Left lung (tissue), 10 donors: Measurements from ENCODE around the gene ULK1. TPM values are rescaled to one million over a fixed set of nuclear protein-coding genes. Genes with fewer than 3 reads are reported as not detected.

Source experiments
- ATAC-seq: fragments of 200-7000 bp; cut with Tn5 transposase; one replicate; pipeline ENCODE4 v1.9.1; 2020; ENCODE audit warnings: moderate library complexity
- DNase-seq, 4 donors: peaks; one replicate each; pipeline ENCODE4 v3.0.0-alpha.2; 2013 to 2020
- H3K27ac ChIP-seq, 2 donors: fragments of 200-600 bp; sonication (generic) in 1 of 2; one replicate each; pipeline versions ENCODE4 v1.5.0 to v1.8.0; 2020 to 2021
- H3K27me3 ChIP-seq, 2 donors: fragments of 200-600 bp; sonication (generic) in 1 of 2; one replicate each; pipeline versions ENCODE4 v1.5.0 to v1.8.0; 2020 to 2021
- H3K36me3 ChIP-seq, 2 donors: fragments of 200-600 bp; sonication (generic) in 1 of 2; one replicate each; pipeline versions ENCODE4 v1.5.0 to v1.8.0; 2020 to 2021
- H3K4me1 ChIP-seq, 2 donors: fragments of 200-600 bp; one replicate each; pipeline ENCODE4 v1.8.0; 2021
- H3K4me3 ChIP-seq, 2 donors: fragments of 200-600 bp; sonication (generic) in 1 of 2; one replicate each; pipeline versions ENCODE4 v1.5.0 to v1.8.0; 2020 to 2021; ENCODE audit warnings: mild to moderate bottlenecking in 1 of 2
- H3K9me3 ChIP-seq, 2 donors: fragments of 200-600 bp; sonication (generic) in 1 of 2; one replicate each; pipeline versions ENCODE4 v1.5.0 to v1.8.0; 2020 to 2021
- intact Hi-C, 2 donors: fragments of 100-400 bp; cut with DNase I; formaldehyde crosslinking; loops; one replicate each; pipeline versions ENCODE4 v1.11.2 to v1.14.2; 2022
- polyA plus RNA-seq, 6 donors: library from polyadenylated mRNA; unstranded; fragments of 120-200 nt; gene quantifications; one replicate each; pipeline ENCODE4 v1.2.1, GENCODE V29; 2013; ENCODE audit not compliant: insufficient read length in 6 of 6
- total RNA-seq, 2 donors: library from RNA; stranded (reverse); fragmentation: NEBNext Ultra II Directional; extraction: Animal tissue kit (Norgen Biotek cat#: 25700); gene quantifications; one replicate each; pipeline ENCODE4 v1.2.1, GENCODE V29; 2021
- TF ChIP-seq, protein P1 (sequence below), 2 donors: fragments of 200-600 bp; sonication (generic) in 1 of 2; IDR thresholded peaks; one replicate each; pipeline versions ENCODE4 v1.5.0 to v1.8.0; 2021; ENCODE audit warnings: antibody characterized with exemption in 2 of 2
- donor health status: DM: no; HTN: yes; CAD: no.
- donor health status: DM: no; HTN: no; CAD: no.

Gene ULK1
- total and polyA plus RNA-seq, 8 donors = 21.6 to 38.7 (median 28.9) TPM

DNA sequence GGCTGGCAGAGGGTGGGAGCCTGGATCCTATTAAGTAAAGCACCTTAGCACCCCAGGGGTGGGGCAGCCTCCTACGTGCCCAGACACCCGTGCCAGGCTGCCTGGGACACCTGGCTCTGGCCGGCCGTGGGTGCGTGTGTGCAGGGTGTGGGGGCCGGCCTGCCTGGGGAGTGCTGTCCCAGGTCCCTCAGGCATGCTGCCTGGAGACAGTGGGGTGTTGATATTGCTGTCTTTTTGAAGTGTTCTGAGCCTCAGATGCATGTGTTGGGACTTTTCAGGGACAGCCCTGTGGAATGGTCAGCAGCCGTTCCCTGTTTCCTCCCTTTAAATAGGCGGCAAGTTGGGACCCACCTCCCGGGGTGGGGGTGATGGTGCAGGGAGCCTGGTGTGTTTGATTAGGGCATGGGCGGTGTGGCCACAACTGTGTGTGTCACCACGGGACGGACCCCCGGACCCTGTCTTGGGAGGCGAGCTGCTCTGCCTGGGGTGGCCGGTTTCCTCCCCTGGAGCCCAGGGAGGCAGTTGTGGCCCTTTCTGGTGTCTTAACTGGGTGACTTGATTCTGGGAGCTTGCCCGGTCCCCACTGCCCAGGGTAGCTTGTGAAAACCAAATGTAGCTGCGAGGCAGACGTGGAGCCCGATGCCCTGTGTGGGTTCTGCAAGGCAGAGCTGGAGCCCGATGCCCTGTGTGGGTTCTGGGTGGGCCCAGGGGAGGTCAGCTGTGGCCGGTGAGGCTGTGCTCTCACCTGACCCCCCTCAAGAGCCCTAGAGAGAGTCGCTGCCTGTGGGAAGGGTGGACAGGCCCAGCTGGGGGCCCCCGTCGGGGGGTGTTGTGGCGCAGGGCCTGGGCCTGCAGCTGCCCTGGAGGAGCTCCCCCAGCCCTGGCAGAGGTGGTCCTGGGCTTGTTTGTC lies 8.2 kb downstream of the ULK1 start:
- peaks cover 0 to 13% of the 10 kb centered on the region in 2 donors for H3K36me3 ChIP-seq
- peak in 1 of 4 donors; percentile 70 for DNase-seq
- H3K27ac ChIP-seq = no peak overlapping the region
- H3K4me1 ChIP-seq = peaks cover 0 to 34% of the 10 kb centered on the region in 2 donors
- H3K4me3 ChIP-seq = no peak overlapping the region
- intact Hi-C loops = no loop called here
- H3K27me3 ChIP-seq = no peaks in the 10 kb centered on the region
- TF ChIP-seq, protein P1, sequence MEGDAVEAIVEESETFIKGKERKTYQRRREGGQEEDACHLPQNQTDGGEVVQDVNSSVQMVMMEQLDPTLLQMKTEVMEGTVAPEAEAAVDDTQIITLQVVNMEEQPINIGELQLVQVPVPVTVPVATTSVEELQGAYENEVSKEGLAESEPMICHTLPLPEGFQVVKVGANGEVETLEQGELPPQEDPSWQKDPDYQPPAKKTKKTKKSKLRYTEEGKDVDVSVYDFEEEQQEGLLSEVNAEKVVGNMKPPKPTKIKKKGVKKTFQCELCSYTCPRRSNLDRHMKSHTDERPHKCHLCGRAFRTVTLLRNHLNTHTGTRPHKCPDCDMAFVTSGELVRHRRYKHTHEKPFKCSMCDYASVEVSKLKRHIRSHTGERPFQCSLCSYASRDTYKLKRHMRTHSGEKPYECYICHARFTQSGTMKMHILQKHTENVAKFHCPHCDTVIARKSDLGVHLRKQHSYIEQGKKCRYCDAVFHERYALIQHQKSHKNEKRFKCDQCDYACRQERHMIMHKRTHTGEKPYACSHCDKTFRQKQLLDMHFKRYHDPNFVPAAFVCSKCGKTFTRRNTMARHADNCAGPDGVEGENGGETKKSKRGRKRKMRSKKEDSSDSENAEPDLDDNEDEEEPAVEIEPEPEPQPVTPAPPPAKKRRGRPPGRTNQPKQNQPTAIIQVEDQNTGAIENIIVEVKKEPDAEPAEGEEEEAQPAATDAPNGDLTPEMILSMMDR (IDR thresholded peaks at IDR 0.05) = no peak
- no peaks in the 10 kb centered on the region for H3K9me3 ChIP-seq
- no peak for ATAC-seq

DNA sequence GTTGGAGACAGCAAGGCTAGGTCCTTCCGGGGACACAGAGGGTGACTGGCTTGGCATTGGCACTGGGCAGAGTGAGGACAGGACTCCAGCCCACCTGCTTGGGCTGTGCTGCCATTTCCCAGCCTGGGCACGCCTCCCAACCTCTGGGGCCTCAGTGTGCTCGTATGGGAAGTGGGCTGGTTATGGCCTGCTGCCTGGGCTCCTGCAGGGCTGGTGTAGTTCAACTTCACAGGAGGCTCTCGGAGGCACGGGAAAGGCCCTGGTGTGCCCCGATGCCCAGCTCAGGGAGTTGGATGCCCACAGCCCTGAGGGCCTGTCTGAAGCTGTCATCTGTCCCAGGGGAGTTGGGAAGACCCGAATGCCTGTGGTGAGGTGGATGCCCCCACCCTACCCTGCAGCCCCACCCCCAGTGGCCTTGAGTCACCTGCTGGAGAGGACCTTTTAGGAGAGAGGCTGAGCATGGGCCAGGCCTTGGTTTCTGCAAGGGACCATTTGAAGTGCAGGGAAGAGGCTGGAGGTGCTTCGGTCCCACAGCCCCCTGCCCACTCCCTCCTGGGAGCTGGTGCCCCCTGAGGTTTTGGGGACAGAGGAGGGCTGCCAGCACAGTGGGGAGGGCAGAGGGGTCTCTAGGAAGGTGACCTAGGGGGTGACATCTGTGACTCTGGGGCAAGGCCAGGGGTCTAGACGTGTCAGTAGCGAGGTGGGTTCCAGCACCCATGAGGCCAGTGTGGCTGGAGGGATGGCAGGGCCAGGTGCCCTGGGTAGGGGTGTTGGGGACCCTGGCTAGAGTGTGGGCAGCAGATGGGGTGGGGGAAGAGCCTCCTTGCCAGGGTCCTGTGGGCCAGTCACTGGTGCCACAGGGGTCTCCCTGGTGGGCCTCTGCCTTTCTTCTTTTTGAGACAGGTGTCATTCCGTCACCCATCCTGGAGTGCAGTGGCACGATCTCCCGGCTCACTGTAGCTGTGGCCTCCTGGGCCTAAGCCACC lies 9.1 kb downstream of the ULK1 start:
- DNase-seq (peak in 1 of 4 donors; percentile 55), ATAC-seq (no peak)
- Histone ChIP-seq H3K4me3 (no peak overlapping the region), H3K9me3 (no peaks in the 10 kb centered on the region), H3K27me3 (no peaks in the 10 kb centered on the region), H3K36me3 (peaks cover 0 to 22% of the 10 kb centered on the region in 2 donors), H3K27ac (no peak overlapping the region), H3K4me1 (peaks cover 0 to 26% of the 10 kb centered on the region in 2 donors)
- TF ChIP-seq, protein P1 (IDR thresholded peaks at IDR 0.05) = no peak
- intact Hi-C loops = no loop called here

DNA sequence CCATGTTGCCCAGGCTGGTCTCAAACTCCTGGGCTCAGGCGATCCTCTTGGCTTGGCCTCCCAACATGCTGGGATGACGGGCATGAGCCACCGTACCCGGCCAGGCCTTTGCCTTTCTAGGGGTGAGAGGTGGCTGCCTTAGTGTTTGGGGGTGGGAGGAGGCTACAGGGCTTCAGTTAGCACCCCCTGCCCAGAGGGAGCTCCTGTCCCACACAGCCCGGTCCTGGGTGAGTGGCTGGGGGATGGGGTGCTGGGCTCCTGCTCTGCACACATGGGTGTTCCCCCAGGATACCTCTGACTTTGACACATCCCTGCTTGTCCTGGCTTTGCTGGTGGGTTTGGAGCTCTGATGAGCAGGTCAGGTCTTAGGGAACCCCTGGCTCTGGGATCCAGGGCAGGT lies 9.9 kb downstream of the ULK1 start:
- intact Hi-C loops = no loop called here
- ATAC-seq (no peak), DNase-seq (no peak)
- peaks cover 0 to 26% of the 10 kb centered on the region in 2 donors for H3K4me1 ChIP-seq
- no peaks in the 10 kb centered on the region for H3K27me3 ChIP-seq
- H3K4me3 ChIP-seq = no peak overlapping the region
- H3K36me3 ChIP-seq = peaks cover 0 to 30% of the 10 kb centered on the region in 2 donors
- TF ChIP-seq, protein P1 (IDR thresholded peaks at IDR 0.05) = no peak
- H3K9me3 ChIP-seq = no peaks in the 10 kb centered on the region
- no peak overlapping the region for H3K27ac ChIP-seq

DNA sequence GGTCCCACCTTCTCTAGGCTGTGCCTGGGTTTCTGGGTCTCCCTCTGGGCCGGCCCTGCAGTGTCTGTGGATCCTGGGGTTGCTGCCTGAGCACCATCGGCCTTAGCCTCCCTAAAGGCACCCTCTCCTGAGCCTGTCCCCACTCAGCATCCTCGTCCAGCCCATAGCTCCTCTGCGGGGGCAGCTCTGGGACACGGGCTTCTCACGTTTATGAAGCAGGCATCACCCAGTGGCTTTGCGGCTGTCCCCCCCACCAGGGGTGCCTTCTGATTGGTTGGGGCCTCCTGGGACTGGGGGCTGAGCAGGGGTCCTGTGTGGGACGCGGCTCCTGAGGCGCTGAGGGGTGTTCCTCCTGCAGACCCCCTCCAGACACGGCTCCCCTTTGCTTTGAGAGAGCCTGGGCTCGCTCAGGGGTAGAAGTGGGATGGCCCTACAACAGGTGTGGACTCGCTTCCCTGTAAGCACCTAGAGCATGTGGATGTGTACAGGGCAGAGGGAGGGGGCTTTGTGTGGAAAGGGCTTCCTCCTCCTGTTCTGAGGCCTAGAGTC lies 10.7 kb downstream of the ULK1 start:
- no peaks in the 10 kb centered on the region for H3K27me3 ChIP-seq
- DNase-seq (peak in 1 of 4 donors; percentile 47), ATAC-seq (no peak)
- no peak overlapping the region for H3K4me3 ChIP-seq
- intact Hi-C loops = no loop called here
- no peak overlapping the region for H3K27ac ChIP-seq
- H3K4me1 ChIP-seq = peaks cover 0 to 26% of the 10 kb centered on the region in 2 donors
- TF ChIP-seq, protein P1 (IDR thresholded peaks at IDR 0.05) = no peak
- no peaks in the 10 kb centered on the region for H3K9me3 ChIP-seq
- H3K36me3 ChIP-seq = peaks cover 0 to 38% of the 10 kb centered on the region in 2 donors
